Measurements from ENCODE around the gene NEO1.

DNA sequence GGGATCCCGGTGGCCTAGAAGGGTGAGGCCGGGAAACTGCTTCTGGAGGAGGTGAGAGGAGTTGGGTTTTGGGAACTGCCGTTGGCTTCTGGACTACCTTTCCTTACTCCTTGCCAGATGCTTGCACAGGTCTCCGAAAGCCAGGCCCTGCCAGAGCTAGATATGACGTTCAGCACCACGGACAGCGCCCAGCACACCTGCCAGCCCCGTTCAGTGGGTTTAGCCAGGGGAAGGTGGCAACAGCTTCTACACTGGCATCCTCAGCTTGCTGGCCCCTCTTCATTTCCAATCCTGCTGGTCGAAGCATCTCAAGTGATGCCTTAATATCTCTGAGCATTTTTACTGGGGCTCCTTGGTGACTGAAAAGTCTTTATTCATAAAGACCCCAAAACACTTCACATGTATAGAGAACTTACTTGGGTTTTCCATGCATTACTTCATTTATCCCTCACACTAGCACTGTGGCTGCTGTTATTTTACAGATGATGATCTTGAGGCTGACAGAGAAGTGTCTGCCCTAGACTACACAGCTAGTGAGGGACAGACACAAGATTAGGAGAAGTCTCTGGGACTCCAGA is 294.6 kb downstream of the NEO1 start:
- no peak for TF ChIP-seq EZH2phosphoT487 (IDR thresholded peaks at IDR 0.05; ENCODE audit: insufficient read depth, low read depth)
- TF ChIP-seq EZH2 (IDR thresholded peaks at IDR 0.05; ENCODE audit: insufficient read depth, poor library complexity, severe bottlenecking), result no peak
